Karpas-422 (cell line): ENCODE data around the gene POU2F3. TPM values are rescaled to one million over a fixed set of nuclear protein-coding genes. Genes with fewer than 3 reads are reported as not detected.

ENCODE experiments used
- DNase-seq: peaks from one replicate; pipeline ENCODE4 v3.0.0-alpha.2; 2015
- H2AFZ ChIP-seq: fragments of 200-600 bp; sonication (generic); 2 replicates; pipeline ENCODE4 v1.6.1; 2014; ENCODE audit warnings: antibody characterized with exemption, low read length, mixed read lengths
- H3K27ac ChIP-seq: fragments of 200-600 bp; sonication (generic); 2 replicates; pipeline ENCODE4 v1.5.1; 2014; ENCODE audit warnings: mild to moderate bottlenecking, low read length, moderate library complexity
- H3K27me3 ChIP-seq: fragments of 200-600 bp; sonication (generic); 2 replicates; pipeline ENCODE4 v1.6.1; 2014; ENCODE audit warnings: low read length, mixed read lengths
- H3K36me3 ChIP-seq: fragments of 200-600 bp; sonication (generic); 2 replicates; pipeline ENCODE4 v1.6.1; 2014; ENCODE audit warnings: low read length, mixed read lengths; ENCODE audit not compliant: insufficient read depth
- H3K4me1 ChIP-seq: fragments of 200-600 bp; sonication (generic); 2 replicates; pipeline ENCODE4 v1.6.1; 2014; ENCODE audit warnings: mild to moderate bottlenecking, low read length, mixed read lengths
- H3K4me2 ChIP-seq: fragments of 200-600 bp; sonication (generic); 2 replicates; pipeline ENCODE4 v1.6.1; 2014; ENCODE audit warnings: low read length, low read depth, mild to moderate bottlenecking; ENCODE audit not compliant: poor library complexity, severe bottlenecking
- H3K4me3 ChIP-seq: fragments of 200-600 bp; sonication (generic); 2 replicates; pipeline ENCODE4 v1.5.1; 2014; ENCODE audit warnings: mild to moderate bottlenecking, antibody characterized with exemption, low read length, mixed read lengths
- H3K79me2 ChIP-seq: fragments of 200-600 bp; sonication (generic); 2 replicates; pipeline ENCODE4 v1.6.1; 2014; ENCODE audit warnings: mild to moderate bottlenecking, low read length, mixed read lengths
- H3K9ac ChIP-seq: fragments of 200-600 bp; sonication (generic); 2 replicates; pipeline ENCODE4 v1.6.0; 2014; ENCODE audit warnings: low read length
- H3K9me2 ChIP-seq: fragments of 200-600 bp; sonication (generic), shearing (Covaris generic); replicated peaks from 2 replicates; pipeline ENCODE4 v1.6.0; 2014; ENCODE audit warnings: mild to moderate bottlenecking, low read length, moderate library complexity; ENCODE audit not compliant: insufficient read depth
- H3K9me3 ChIP-seq: fragments of 300-700, 200-600 bp; sonication (generic); 2 replicates; pipeline ENCODE4 v1.6.1; 2014; ENCODE audit warnings: low read length, mixed read lengths
- H4K20me1 ChIP-seq: fragments of 200-600 bp; sonication (generic); 2 replicates; pipeline ENCODE4 v1.6.1; 2014; ENCODE audit warnings: mild to moderate bottlenecking, antibody characterized with exemption, low read length, low read depth; ENCODE audit not compliant: insufficient read depth
- total RNA-seq: library from RNA; depleted of rRNA; stranded (reverse); fragments of >200 nt; shearing (Covaris generic); gene quantifications from 2 replicates; pipeline ENCODE4 v1.2.3, GENCODE V29; 2014; ENCODE audit warnings: low replicate concordance

POU2F3 gene
- total RNA-seq, 1 experiment from 2014 or later = not detected

DNA sequence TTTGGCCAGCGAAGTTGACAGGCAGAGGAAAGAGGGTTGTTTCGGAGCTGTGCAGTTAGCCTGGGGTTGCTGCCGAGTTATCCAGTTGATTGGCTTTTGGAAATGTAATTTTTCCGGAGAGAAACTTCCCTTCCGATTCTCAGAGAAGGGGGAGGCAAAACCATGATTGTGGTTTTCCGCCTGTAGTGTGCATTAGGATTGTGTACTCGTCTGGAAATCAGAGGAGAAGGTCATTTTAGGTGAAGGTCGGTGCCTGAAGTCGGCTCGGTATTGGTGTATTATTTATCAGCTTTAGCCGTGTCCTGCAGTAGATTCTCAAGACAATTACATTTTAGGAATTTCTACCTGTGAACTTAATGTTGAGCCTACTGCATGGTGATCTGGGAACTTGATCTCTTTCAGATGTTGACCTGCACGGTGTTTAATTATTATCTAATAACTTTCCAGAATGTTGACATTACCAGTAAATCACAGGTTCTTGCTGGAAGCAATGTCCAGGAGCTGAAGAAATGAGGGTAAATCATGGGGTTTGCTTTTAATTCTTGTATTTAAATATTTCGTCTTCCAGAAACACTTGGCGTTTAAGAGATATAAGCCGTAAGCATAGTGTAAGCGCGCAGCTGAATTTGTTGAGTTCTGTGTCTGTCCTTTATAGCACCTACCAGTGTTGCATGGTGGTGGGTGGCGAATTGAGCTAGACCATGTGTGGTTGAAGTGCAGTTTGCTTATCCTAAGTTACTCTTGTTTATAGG lies 97.6 kb downstream of the POU2F3 start:
- Histone ChIP-seq H3K36me3 (no peaks in the 10 kb centered on the region), H3K27ac (no peak overlapping the region), H3K9me2 (no peaks in the 10 kb centered on the region), H3K4me1 (peaks cover 42% of the 10 kb centered on the region), H3K4me3 (peak overlapping the region; percentile 83), H2AFZ (no peak overlapping the region), H3K9ac (peak overlapping the region; percentile 79), H3K9me3 (no peaks in the 10 kb centered on the region), H3K27me3 (no peaks in the 10 kb centered on the region), H3K79me2 (peaks cover 35% of the 10 kb centered on the region), H4K20me1 (peaks cover 30% of the 10 kb centered on the region), H3K4me2 (peak overlapping the region; percentile 86)
- no peak for DNase-seq

DNA sequence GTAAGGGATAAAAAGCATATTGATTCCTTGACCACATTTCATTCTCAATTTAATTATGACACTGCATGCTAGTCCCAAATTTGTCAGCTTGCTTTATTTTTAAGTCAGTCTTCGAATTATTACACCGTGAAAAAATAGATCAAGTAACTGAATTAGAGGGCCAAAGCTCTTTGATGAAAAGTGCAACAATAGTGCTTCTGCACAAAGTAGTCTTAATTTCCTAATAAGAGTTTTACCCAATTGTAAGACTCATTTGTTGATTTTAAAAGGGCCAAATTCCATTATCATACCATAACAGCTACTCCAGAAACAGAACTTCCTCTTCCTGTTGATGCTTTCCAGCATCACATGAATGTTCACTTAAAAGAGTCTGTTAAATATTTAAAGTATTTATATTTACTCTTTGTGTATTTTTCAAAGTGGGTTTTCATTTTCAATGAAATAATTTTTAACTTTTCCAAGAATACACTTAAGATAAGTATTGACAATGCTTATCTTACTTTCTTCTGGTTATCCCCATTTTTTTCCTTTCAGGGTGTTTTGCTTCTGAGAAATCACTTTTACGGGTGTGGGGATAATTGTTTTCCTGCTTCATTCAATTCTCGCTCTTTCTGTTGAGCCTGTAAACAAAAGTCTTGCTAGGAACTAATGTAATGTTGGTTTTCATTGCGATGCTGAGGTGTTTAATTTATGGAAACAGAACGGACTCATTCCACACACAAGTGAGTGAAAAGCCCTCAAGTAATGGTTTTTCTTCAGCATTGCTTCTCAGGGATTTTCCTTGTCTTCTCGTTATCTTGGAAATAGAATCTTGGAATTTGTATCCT lies 98.4 kb downstream of the POU2F3 start:
- H4K20me1 ChIP-seq = peaks cover 32% of the 10 kb centered on the region
- peaks cover 40% of the 10 kb centered on the region for H3K4me1 ChIP-seq
- H3K4me2 ChIP-seq = peak overlapping the region; percentile 86
- no peaks in the 10 kb centered on the region for H3K9me2 ChIP-seq
- H3K36me3 ChIP-seq = no peaks in the 10 kb centered on the region
- no peak overlapping the region for H2AFZ ChIP-seq
- H3K4me3 ChIP-seq = peak overlapping the region; percentile 83
- H3K27me3 ChIP-seq = no peaks in the 10 kb centered on the region
- H3K9ac ChIP-seq = peak overlapping the region; percentile 79; the same call in 1 of the 2 replicates
- no peak for DNase-seq
- H3K9me3 ChIP-seq = no peaks in the 10 kb centered on the region
- no peak overlapping the region for H3K27ac ChIP-seq
- H3K79me2 ChIP-seq = peaks cover 35% of the 10 kb centered on the region

DNA sequence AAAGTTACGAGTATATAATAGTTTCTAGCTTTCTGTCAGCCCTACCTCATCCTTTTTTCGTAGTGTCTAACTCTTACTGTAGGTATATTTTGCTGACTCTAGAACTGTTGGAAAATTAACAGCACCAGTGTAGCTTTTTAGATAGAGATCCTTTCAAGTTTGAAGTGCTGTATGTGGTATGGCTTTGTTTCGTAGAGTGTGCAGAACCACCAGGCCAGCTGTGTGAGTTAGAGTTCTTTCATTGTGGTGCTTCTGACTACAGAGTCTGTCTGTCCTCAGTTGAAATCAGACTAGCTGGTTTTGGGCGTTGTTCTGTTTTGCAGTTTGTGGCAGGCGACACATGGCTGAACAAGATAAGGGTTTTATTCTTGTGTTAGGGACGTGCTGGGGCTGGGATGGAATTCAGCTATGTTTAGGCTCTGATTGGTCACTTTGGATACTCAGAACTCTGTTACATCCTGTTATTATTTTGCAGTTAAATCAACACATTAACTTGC lies 99.5 kb downstream of the POU2F3 start:
- no peak overlapping the region for H3K4me2 ChIP-seq
- no peak overlapping the region for H3K4me3 ChIP-seq
- no peaks in the 10 kb centered on the region for H3K9me2 ChIP-seq
- peaks cover 36% of the 10 kb centered on the region for H4K20me1 ChIP-seq
- H3K9ac ChIP-seq = no peak overlapping the region
- H2AFZ ChIP-seq = no peak overlapping the region
- H3K4me1 ChIP-seq = peaks cover 40% of the 10 kb centered on the region
- H3K9me3 ChIP-seq = no peaks in the 10 kb centered on the region
- no peaks in the 10 kb centered on the region for H3K36me3 ChIP-seq
- no peaks in the 10 kb centered on the region for H3K27me3 ChIP-seq
- DNase-seq = no peak
- no peak overlapping the region for H3K27ac ChIP-seq
- H3K79me2 ChIP-seq = peaks cover 35% of the 10 kb centered on the region

DNA sequence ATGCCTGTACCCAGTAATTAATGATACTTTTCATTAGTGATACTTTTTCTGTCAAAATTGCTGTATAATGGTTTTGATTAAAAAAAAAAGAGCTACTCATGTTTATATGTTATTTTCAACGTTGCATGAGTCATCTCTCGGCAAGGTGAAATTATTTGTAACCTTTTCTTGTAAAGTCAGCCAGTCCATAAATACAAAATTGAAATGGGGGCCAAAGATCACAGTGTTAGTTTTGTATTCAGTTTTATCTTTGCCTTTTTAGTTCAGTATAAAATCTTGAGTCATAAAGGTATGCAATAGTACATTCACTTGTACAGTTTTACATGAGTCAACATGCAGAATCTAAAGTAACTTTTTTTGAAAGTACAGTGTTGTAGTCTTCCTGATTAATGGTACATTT lies 100.6 kb downstream of the POU2F3 start:
- no peak for DNase-seq
- Histone ChIP-seq H3K9ac (no peak overlapping the region), H3K9me2 (no peaks in the 10 kb centered on the region), H3K4me2 (no peak overlapping the region), H3K4me3 (no peak overlapping the region), H2AFZ (no peak overlapping the region), H3K9me3 (no peaks in the 10 kb centered on the region), H4K20me1 (peaks cover 42% of the 10 kb centered on the region), H3K27me3 (no peaks in the 10 kb centered on the region), H3K36me3 (no peaks in the 10 kb centered on the region), H3K27ac (no peak overlapping the region), H3K4me1 (peaks cover 39% of the 10 kb centered on the region), H3K79me2 (peaks cover 42% of the 10 kb centered on the region)

DNA sequence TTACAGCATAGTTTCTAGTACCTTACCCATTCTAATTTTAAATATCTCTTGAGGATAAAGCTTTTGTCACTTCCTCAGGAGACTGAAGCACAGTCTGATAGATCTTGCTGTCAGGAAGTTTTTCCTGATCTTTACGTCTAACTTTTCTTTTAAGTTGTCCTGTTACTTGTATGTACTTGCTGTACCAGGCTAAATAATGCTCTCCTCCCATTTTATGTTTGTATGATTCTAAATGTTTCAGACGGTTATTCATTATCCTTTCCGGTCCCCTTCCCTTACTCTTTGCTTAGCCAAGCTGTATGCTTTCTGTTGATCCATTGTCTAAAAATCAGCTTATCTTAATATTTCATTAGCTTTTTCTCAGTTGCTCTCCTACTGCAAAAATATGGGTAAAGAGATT lies 102.3 kb downstream of the POU2F3 start:
- H2AFZ ChIP-seq = no peak overlapping the region
- H3K36me3 ChIP-seq = no peaks in the 10 kb centered on the region
- peaks cover 37% of the 10 kb centered on the region for H3K4me1 ChIP-seq
- peaks cover 47% of the 10 kb centered on the region for H4K20me1 ChIP-seq
- no peaks in the 10 kb centered on the region for H3K9me2 ChIP-seq
- H3K4me3 ChIP-seq = no peak overlapping the region
- peaks cover 45% of the 10 kb centered on the region for H3K79me2 ChIP-seq
- no peak for DNase-seq
- no peaks in the 10 kb centered on the region for H3K9me3 ChIP-seq
- H3K27me3 ChIP-seq = no peaks in the 10 kb centered on the region
- no peak overlapping the region for H3K4me2 ChIP-seq
- no peak overlapping the region for H3K27ac ChIP-seq
- H3K9ac ChIP-seq = no peak overlapping the region

DNA sequence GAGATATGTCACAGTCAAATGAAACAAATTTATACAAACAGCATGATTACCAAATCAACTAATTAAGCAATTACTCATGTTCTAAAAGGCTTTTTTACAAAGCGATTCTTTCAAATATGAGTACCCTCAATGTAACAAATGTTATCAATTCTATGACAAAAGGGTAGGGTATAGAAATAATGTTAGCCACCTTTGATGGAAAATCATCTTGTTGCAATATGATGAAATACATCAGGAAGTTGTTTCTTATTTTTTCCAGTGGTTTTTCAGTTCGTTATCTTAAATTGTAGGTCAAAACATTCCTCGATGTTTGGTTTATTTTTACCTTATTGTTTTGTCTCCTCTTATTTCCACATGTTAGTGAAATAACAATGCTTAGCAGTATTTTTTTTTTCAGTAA lies 102.7 kb downstream of the POU2F3 start:
- DNase-seq = no peak
- Histone ChIP-seq H3K9ac (no peak overlapping the region), H3K4me2 (no peak overlapping the region), H3K79me2 (peaks cover 41% of the 10 kb centered on the region), H3K36me3 (no peaks in the 10 kb centered on the region), H3K27me3 (no peaks in the 10 kb centered on the region), H4K20me1 (peaks cover 46% of the 10 kb centered on the region), H3K27ac (no peak overlapping the region), H3K4me3 (no peak overlapping the region), H3K4me1 (peaks cover 34% of the 10 kb centered on the region), H3K9me3 (no peaks in the 10 kb centered on the region), H3K9me2 (no peaks in the 10 kb centered on the region), H2AFZ (no peak overlapping the region)

DNA sequence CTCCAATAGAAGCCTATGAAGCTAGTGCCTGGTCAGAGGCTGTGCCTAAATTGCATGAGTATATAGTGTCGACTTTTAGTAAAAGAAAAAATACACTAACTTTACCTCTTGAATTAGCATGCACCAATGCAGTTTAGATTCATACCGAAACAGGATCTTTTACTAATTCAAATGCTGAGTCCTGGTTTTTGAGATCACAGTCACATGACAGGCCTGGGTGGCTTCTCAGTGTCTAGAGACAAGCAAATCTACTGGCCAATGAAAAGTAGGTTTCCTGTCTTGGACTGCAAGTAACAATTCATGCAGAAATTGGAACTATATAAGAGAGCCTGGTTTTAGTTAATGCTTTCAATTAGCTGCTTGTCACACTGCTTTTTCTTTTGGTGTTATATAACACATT lies 103.5 kb downstream of the POU2F3 start:
- Histone ChIP-seq H3K27me3 (no peaks in the 10 kb centered on the region), H3K36me3 (no peaks in the 10 kb centered on the region), H3K4me2 (peak overlapping the region; percentile 23), H3K4me3 (no peak overlapping the region), H3K9ac (no peak overlapping the region), H4K20me1 (peaks cover 42% of the 10 kb centered on the region), H3K79me2 (peaks cover 35% of the 10 kb centered on the region), H3K9me2 (no peaks in the 10 kb centered on the region), H3K27ac (no peak overlapping the region), H3K9me3 (no peaks in the 10 kb centered on the region), H2AFZ (no peak overlapping the region), H3K4me1 (peaks cover 27% of the 10 kb centered on the region)
- DNase-seq = no peak

DNA sequence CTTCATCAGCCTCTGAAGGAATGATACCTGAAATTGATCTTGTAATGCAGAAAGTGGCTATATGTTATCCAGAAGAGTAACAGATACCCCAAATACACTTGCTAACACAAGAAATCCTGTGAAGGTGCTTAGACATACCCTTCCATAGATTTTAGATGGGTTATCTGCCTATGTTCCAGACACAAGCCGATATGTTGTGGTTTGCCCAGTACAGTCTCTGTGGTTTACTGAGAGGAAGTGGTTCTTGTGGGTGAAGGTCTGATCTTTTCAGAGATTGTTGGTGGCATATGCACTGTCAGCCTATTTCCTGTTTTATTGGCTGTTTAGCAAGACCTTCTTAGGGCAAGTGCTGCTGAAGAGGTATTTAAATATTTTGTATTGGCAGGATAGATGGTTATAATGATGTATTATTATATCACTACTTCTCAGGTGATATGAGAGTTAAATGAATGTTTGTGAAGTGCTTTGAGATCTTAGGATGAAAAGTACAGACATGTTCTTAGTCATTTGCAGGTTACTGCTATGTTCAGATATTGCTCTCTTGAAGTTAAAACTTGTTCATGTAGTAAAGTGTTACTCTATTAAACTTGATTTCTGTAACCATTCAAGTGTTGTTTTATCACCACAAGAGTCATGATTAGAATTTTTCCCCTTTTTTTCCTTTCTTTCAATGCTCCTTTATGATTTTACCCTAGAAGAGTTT lies 104.5 kb downstream of the POU2F3 start:
- H3K27ac ChIP-seq = no peak overlapping the region
- no peak overlapping the region for H3K4me3 ChIP-seq
- no peaks in the 10 kb centered on the region for H3K36me3 ChIP-seq
- DNase-seq = peak; percentile 59
- peaks cover 35% of the 10 kb centered on the region for H4K20me1 ChIP-seq
- H3K4me2 ChIP-seq = peak overlapping the region; percentile 13
- H3K27me3 ChIP-seq = no peaks in the 10 kb centered on the region
- no peak overlapping the region for H3K9ac ChIP-seq
- H3K4me1 ChIP-seq = peaks cover 27% of the 10 kb centered on the region
- peaks cover 32% of the 10 kb centered on the region for H3K79me2 ChIP-seq
- H3K9me2 ChIP-seq = no peaks in the 10 kb centered on the region
- no peak overlapping the region for H2AFZ ChIP-seq
- no peaks in the 10 kb centered on the region for H3K9me3 ChIP-seq
